GM18520 (cell line): Measurements from ENCODE around the gene EIPR1.

Experiments
- ATAC-seq: cut with Tn5 transposase; IDR thresholded peaks from one replicate; pipeline ENCODE4 v1.9.1; 2021; ENCODE audit not compliant: unreplicated experiment

Gene EIPR1

GRCh38 chr2:3223080-3223923 lies 154.3 kb downstream of the EIPR1 start:
- ATAC-seq, result peak; percentile 88

- peak; percentile 27 for ATAC-seq
Measured at GRCh38 chr2:3222636-3223035, 155.0 kb downstream of the EIPR1 start.

GRCh38 chr2:3219536-3219935 lies 158.1 kb downstream of the EIPR1 start:
- no peak for ATAC-seq

GRCh38 chr2:3217646-3218045 lies 160.0 kb downstream of the EIPR1 start:
- ATAC-seq, result no peak

- no peak for ATAC-seq
Measured at GRCh38 chr2:3216841-3217495, 160.7 kb downstream of the EIPR1 start.

GRCh38 chr2:3214806-3215404 lies 162.7 kb downstream of the EIPR1 start:
- no peak for ATAC-seq

GRCh38 chr2:3214065-3214464 lies 163.6 kb downstream of the EIPR1 start:
- no peak for ATAC-seq

GRCh38 chr2:3212984-3213383 lies 164.6 kb downstream of the EIPR1 start:
- ATAC-seq, result no peak

- no peak for ATAC-seq
Measured at GRCh38 chr2:3212061-3212362, 165.6 kb downstream of the EIPR1 start.

GRCh38 chr2:3211256-3212060 lies 166.2 kb downstream of the EIPR1 start:
- no peak for ATAC-seq

GRCh38 chr2:3210257-3210656 lies 167.4 kb downstream of the EIPR1 start:
- ATAC-seq, result no peak

GRCh38 chr2:3209258-3209657 lies 168.4 kb downstream of the EIPR1 start:
- no peak for ATAC-seq

- ATAC-seq, result no peak
Measured at GRCh38 chr2:3208591-3208990, 169.0 kb downstream of the EIPR1 start.

- no peak for ATAC-seq
Measured at GRCh38 chr2:3208179-3208578, 169.4 kb downstream of the EIPR1 start.

GRCh38 chr2:3207091-3207491 lies 170.5 kb downstream of the EIPR1 start:
- no peak for ATAC-seq

- ATAC-seq, result no peak
Measured at GRCh38 chr2:3205845-3206244, 171.8 kb downstream of the EIPR1 start.

GRCh38 chr2:3204031-3204821 lies 173.4 kb downstream of the EIPR1 start:
- no peak for ATAC-seq

GRCh38 chr2:3203497-3204019 lies 174.1 kb downstream of the EIPR1 start:
- ATAC-seq, result no peak

- ATAC-seq, result no peak
Measured at GRCh38 chr2:3202926-3203325, 174.7 kb downstream of the EIPR1 start.

GRCh38 chr2:3201281-3201680 lies 176.3 kb downstream of the EIPR1 start:
- no peak for ATAC-seq
